Transverse colon (tissue), 4 donors: ENCODE data around the gene VPS8. TPM values are rescaled to one million over a fixed set of nuclear protein-coding genes. Genes with fewer than 3 reads are reported as not detected.

Source experiments
- DNase-seq: peaks from one replicate; pipeline ENCODE4 v3.0.0-alpha.2; 2019
- H3K27ac ChIP-seq, 4 donors: fragments of 200-600 bp; sonication (generic); 2 replicates each; pipeline ENCODE4 v1.5.1; 2016 to 2018; ENCODE audit warnings: inconsistent platforms in 4 of 4
- H3K27me3 ChIP-seq: fragments of 200-600 bp; sonication (generic); 2 replicates; pipeline ENCODE4 v1.5.1; 2017; ENCODE audit warnings: inconsistent platforms
- H3K36me3 ChIP-seq, 4 donors: fragments of 200-600 bp; sonication (generic); 2 replicates each; pipeline ENCODE4 v1.5.1; 2017 to 2019; ENCODE audit warnings: inconsistent platforms in 4 of 4
- H3K4me1 ChIP-seq, 4 donors: fragments of 200-600 bp; sonication (generic); 2 replicates each; pipeline ENCODE4 v1.5.1; 2017 to 2020; ENCODE audit warnings: inconsistent platforms in 4 of 4
- H3K4me3 ChIP-seq, 4 donors: fragments of 200-600 bp; sonication (generic); 1 replicate in 1 of 4; 2 replicates in 3 of 4; pipeline versions ENCODE4 v1.5.1 to v1.6.1; 2017 to 2019; ENCODE audit warnings: inconsistent platforms in 4 of 4
- H3K9me3 ChIP-seq, 2 donors: fragments of 200-600 bp; sonication (generic); 2 replicates each; pipeline ENCODE4 v1.5.1; 2017 to 2019; ENCODE audit warnings: inconsistent platforms in 2 of 2
- EP300 ChIP-seq: sonication (generic); formaldehyde crosslinking; IDR thresholded peaks from one replicate; pipeline ENCODE4 v1.6.1; 2017; ENCODE audit warnings: antibody characterized with exemption, low read depth
- POLR2A ChIP-seq: fragments of 450-650 bp; IDR thresholded peaks from one replicate; pipeline ENCODE4 v1.6.1; 2016; ENCODE audit warnings: antibody characterized with exemption, mild to moderate bottlenecking, moderate library complexity
- POLR2AphosphoS5 ChIP-seq, 3 donors: sonication (generic); formaldehyde crosslinking; IDR thresholded peaks; one replicate each; pipeline ENCODE4 v1.6.1; 2016; ENCODE audit warnings: antibody characterized with exemption in 3 of 3
- WGBS, 2 donors: methylation state at CpG; one replicate each; pipeline ENCODE4 v1.1.5; 2018; ENCODE audit warnings: low coverage in 1 of 2; 5-methylcytosine and 5-hydroxymethylcytosine counted together
- in situ Hi-C, 4 donors: fragments of 200-750 bp; cut with MboI; loops; one replicate each; pipeline versions ENCODE4 v1.15.0 to v1.15.1; 2017; ENCODE audit warnings: low sequenced_read_pairs in 3 of 4, low pct_ligation_motif_present in 1 of 4, low pct_unique_long_range_greater_than_20kb in 1 of 4
- intact Hi-C: fragments of 100-400 bp; cut with DNase I; formaldehyde crosslinking; loops from one replicate; pipeline ENCODE4 v1.15.1; 2023; ENCODE audit warnings: low total_unique reads
- total RNA-seq, 4 donors: library from RNA; depleted of rRNA; stranded (reverse); fragments of >200 nt; gene quantifications; one replicate each; pipeline ENCODE4 v1.1.0, GENCODE V29; 2016
- TF ChIP-seq, protein P1 (sequence below), 5 experiments: fragments of 200-600 bp in 3 of 5; fragments of 450-650 bp in 2 of 5; sonication (generic) in 3 of 5; IDR thresholded peaks; 1 replicate in 2 of 5; 2 replicates in 3 of 5; pipeline ENCODE4 v1.5.1; 2016 to 2017; ENCODE audit warnings: antibody characterized with exemption in 5 of 5, inconsistent platforms in 3 of 5, mild to moderate bottlenecking in 2 of 5, moderate library complexity in 1 of 5

Gene VPS8
- total RNA-seq, 4 donors from 2014 or later: 35.8 to 115 (median 70.3) TPM

DNA sequence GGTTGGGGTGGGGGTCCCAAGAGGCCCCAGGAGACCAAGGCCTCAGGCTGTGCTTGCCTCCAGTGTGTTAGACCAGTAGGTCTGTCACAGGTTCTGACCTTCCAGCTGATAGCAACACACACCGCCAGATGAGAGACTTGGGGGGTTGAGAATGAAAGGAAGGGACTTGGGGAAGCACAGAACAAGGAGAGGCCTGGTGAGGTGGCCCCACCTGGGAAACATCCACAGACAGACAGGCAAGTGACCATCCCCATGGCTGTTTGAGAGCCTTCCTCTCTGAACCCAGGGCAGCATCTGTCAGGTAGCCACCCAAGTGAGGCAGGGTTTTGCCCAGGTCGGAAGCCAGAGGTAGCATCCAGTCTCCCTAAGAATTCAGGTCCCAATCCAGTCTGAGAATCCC lies 35.0 kb upstream of the VPS8 start:
- H3K27ac ChIP-seq: no peak overlapping the region

DNA sequence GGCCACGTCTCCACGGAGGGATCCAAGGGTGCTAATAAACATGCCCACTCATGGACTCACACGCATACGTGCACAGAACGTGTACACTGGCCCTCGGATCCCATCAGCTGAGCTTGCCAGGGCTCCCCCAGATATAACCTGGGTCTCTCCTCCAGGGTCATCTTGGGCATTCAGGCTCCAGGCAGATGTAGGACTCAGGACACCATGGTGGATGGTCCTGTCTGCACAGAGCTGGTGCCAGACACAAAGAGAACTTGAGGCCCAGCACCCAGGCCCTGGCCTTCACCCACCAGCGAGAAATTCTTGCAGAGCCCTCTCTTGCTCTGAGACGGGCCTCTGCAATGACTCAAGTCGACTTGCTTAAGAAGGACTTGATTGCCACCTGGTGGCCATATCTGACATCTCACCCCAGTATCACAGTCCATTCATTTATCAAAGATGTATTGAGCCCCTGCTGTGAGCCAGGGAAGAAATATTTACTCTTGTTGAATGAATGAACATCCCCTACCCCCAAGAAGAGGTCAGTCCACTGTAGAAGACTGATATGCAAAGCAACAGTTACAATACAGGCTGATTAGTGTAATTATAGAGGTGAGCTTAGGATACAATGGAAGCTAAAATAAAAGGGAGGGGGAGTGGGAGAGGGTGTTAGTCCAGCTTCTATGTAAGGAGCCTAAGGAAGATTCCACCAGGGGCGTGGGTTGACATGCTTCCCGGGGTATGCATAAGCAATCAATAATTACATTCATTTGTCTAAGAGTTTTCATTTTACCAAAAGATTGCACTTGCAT lies 34.2 kb upstream of the VPS8 start:
- Histone ChIP-seq H3K4me1 (peaks cover 0 to 3% (median 0%) of the 10 kb centered on the region in 4 donors), H3K36me3 (no peaks in the 10 kb centered on the region), H3K4me3 (no peak overlapping the region), H3K9me3 (no peaks in the 10 kb centered on the region), H3K27me3 (no peaks in the 10 kb centered on the region), H3K27ac (no peak overlapping the region)
- WGBS, 2 donors: 0 to 28% methylated on average over 2 to 11 of the region's 11 CpGs
- TF ChIP-seq, protein P1, sequence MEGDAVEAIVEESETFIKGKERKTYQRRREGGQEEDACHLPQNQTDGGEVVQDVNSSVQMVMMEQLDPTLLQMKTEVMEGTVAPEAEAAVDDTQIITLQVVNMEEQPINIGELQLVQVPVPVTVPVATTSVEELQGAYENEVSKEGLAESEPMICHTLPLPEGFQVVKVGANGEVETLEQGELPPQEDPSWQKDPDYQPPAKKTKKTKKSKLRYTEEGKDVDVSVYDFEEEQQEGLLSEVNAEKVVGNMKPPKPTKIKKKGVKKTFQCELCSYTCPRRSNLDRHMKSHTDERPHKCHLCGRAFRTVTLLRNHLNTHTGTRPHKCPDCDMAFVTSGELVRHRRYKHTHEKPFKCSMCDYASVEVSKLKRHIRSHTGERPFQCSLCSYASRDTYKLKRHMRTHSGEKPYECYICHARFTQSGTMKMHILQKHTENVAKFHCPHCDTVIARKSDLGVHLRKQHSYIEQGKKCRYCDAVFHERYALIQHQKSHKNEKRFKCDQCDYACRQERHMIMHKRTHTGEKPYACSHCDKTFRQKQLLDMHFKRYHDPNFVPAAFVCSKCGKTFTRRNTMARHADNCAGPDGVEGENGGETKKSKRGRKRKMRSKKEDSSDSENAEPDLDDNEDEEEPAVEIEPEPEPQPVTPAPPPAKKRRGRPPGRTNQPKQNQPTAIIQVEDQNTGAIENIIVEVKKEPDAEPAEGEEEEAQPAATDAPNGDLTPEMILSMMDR (IDR thresholded peaks at IDR 0.05): peak; percentile 80 to 96 (median 87)
- no peak for TF ChIP-seq POLR2A
- in situ Hi-C loops: loop anchor here in 2 of 4 donors (25.0 kb wide), 2 partner anchors 390 to 415 kb away; partner anchors contain the start of genes CHRD (in 1 of the 2), CLCN2 (in 1 of the 2), POLR2H (in 1 of the 2) and THPO (in 1 of the 2)
- DNase-seq: peak; percentile 94
- intact Hi-C loops: loop anchor here (1.0 to 10.0 kb wide), 3 partner anchors 50 to 393 kb away; partner anchors contain the start of genes CHRD and EPHB3

More for the DNA sequence above, 35.0 kb upstream of the VPS8 start:
- no peaks in the 10 kb centered on the region for H3K36me3 ChIP-seq
- no peak for DNase-seq
- no peaks in the 10 kb centered on the region for H3K27me3 ChIP-seq
- in situ Hi-C loops (loop anchor here in 2 of 4 donors (25.0 kb wide), 2 partner anchors 390 to 415 kb away; partner anchors contain the start of genes CHRD (in 1 of the 2), CLCN2 (in 1 of the 2), POLR2H (in 1 of the 2) and THPO (in 1 of the 2)), intact Hi-C loops (loop anchor here (1.0 to 10.0 kb wide), 3 partner anchors 50 to 392 kb away; partner anchors contain the start of genes CHRD and EPHB3)
- TF ChIP-seq, protein P1 (IDR thresholded peaks at IDR 0.05): no peak
- TF ChIP-seq EP300 (no peak), POLR2A (no peak), POLR2AphosphoS5 (IDR thresholded peaks at IDR 0.05) (no peak)
- 94% methylated on average over 2 of the region's 2 CpGs; no CpG with 5 or more reads in 1 of the 2 donors for WGBS, 2 donors
- H3K9me3 ChIP-seq: no peaks in the 10 kb centered on the region
- no peak overlapping the region for H3K4me3 ChIP-seq
- peaks cover 0 to 3% (median 0%) of the 10 kb centered on the region in 4 donors for H3K4me1 ChIP-seq

DNA sequence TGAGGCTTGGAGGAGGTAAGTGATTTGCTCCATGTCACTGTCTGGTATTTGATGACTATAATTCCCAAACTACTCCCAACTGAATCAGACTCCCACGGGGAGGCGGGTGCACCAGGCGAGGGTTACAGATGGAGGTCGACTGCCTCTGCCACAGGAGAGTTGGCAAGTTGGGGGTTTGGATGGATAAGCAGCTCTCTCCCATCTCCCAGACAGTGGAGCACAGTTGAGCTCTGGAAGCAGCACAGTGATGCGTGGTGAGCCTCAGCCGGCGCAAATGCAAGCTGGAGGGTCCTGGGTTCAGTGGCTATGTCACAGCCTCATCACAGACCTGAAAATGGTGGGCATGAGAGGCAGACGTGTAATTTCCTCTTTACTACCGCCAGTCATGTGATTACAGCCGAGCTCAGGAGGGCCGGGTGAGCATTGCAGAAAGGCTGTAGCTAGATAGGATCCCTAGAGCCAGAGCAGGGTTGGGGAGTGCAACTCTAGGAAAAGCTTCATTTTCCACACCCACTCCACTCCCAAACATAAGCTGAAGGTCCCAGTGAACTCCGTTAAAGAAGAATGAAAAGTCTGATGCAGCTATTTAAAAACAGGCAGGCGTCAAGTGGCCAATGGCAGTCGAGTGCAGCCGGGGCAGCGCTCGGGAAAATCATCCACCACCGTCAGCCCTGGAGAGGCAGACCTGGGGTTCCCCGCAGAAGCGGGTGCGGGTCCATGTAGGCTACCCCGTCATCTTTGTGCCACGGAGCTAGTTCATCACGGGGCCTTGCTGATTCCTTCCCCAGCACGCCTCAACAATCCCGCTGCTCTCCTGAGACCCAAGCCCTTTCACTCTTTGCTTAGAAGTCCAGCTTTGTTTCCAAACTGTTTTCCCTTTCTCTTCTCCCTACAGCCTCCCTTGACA lies 33.3 kb upstream of the VPS8 start:
- DNase-seq: no peak
- no peaks in the 10 kb centered on the region for H3K36me3 ChIP-seq
- WGBS, 2 donors: 60 to 74% methylated on average over 1 to 26 of the region's 26 CpGs
- TF ChIP-seq POLR2A (no peak), EP300 (no peak), POLR2AphosphoS5 (IDR thresholded peaks at IDR 0.05) (no peak)
- TF ChIP-seq, protein P1 (IDR thresholded peaks at IDR 0.05): no peak
- H3K27ac ChIP-seq: no peak overlapping the region
- H3K9me3 ChIP-seq: no peaks in the 10 kb centered on the region
- H3K4me3 ChIP-seq: no peak overlapping the region
- H3K27me3 ChIP-seq: no peaks in the 10 kb centered on the region
- in situ Hi-C loops (loop anchor here in 2 of 4 donors (25.0 kb wide), 2 partner anchors 391 to 416 kb away; partner anchors contain the start of genes CHRD (in 1 of the 2), CLCN2 (in 1 of the 2), POLR2H (in 1 of the 2) and THPO (in 1 of the 2)), intact Hi-C loops (loop anchor here (5.0 to 10.0 kb wide), 2 partner anchors 51 to 394 kb away; partner anchors contain the start of gene CHRD)
- H3K4me1 ChIP-seq: peaks cover 0 to 3% (median 0%) of the 10 kb centered on the region in 4 donors
